GM19455 (cell line): ENCODE measurements around the gene DGLUCY.
A peak's percentile ranks its signal among the peaks of the same experiment; 100 is the strongest.
"Not testable (repeated sequence)": the region's sequence is repeated elsewhere in the genome, so short reads cannot be mapped to it uniquely, and the experiment has no call there.

ENCODE experiments used
- ATAC-seq: cut with Tn5 transposase; IDR thresholded peaks from one replicate; pipeline ENCODE4 v1.9.1; 2021; ENCODE audit not compliant: unreplicated experiment

DGLUCY gene

DNA sequence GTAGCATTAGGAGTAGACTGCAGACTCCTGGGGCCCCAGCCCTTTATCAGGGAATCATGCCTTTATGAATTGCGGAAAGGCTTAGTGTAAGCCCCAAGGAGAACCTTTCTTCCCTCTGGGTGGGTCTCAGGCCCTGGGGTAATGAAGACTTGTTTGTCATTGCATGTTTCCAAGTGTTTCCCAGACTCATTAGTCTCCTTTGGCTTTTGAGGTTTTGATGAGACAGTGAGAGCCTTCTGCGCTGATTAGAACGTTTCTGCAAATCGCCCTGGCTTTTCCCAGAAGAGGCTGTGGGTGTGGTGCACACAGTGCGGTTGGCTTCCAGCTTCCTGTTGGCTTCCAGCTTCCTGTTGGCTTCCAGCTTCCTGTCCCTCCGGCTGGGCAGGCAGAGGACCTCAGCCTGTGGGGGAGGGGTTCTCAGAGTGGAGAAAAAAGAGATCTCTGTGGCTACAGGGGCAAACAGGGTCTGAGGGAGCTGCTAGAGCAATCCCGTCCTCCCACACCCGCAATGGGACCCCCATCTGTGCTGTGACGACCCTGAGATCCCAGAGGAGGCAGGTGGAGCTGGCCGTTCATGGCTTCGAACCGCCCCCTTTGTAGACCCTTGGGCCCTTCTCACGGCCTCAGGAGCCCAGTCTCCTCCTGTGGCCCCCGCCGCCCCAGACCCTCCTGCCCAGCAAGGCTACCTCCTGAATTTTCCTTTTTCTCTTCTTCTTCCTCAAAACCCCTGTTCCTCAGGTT lies 88.5 kb downstream of the DGLUCY start:
- ATAC-seq: no peak

DNA sequence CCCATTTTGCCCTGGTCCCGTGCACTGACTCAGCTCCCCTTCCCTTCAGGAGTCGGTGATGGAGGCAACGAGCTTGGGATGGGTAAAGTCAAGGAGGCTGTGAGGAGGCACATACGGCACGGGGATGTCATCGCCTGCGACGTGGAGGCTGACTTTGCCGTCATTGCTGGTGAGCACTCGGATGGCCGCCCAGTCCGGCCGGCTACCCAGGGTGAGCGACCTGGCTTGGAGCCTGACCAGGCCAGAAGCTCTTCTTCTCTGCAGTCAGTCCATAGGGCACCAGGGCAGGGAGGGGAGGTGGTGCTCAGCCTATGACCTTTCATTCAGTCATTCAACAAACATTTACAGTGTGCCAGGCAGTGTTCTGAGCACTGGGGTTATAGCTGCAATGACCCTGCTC lies 90.8 kb downstream of the DGLUCY start:
- no peak for ATAC-seq

- ATAC-seq: no peak
Observed at GRCh38 chr14:91205459-91205858, 91.6 kb downstream of the DGLUCY start.

GRCh38 chr14:91207008-91207407 lies 93.1 kb downstream of the DGLUCY start:
- ATAC-seq: no peak

DNA sequence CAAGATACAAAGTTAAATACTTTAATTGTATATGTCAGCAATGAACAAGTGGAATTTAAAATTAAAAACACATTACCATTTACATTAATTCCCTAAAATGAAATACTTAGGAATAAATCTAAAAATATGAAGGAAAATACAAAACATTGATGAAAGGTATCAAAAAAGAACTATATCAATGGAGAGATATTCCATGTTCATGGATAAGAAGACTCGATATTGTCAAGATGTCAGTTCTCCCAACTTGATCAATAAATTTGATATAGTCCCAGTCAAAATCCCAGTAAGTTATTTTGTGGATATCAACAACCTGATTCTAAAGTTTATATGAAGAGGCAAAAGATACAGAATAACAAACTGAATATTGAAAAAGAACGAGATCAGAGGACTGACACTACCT lies 97.1 kb downstream of the DGLUCY start:
- no peak for ATAC-seq

GRCh38 chr14:91214306-91214705 lies 100.4 kb downstream of the DGLUCY start:
- ATAC-seq: no peak

DNA sequence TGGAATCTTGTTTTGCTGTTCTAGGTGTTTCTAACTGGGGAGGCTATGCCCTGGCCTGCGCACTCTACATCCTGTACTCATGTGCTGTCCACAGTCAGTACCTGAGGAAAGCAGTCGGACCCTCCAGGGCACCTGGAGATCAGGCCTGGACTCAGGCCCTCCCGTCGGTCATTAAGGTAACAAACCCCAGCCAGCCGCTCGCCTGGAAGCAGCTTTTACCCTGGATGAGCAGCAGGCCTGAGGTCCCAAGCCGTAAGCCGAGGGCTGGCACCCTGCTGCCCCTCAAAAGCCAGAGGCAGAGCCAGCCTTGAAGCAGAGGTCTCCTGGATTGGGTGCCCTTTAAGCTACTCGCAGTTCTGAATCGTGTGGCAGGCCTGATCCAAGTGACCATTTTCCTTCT lies 101.5 kb downstream of the DGLUCY start:
- no peak for ATAC-seq

- ATAC-seq: no peak
Observed at GRCh38 chr14:91216731-91217226, 102.9 kb downstream of the DGLUCY start.

DNA sequence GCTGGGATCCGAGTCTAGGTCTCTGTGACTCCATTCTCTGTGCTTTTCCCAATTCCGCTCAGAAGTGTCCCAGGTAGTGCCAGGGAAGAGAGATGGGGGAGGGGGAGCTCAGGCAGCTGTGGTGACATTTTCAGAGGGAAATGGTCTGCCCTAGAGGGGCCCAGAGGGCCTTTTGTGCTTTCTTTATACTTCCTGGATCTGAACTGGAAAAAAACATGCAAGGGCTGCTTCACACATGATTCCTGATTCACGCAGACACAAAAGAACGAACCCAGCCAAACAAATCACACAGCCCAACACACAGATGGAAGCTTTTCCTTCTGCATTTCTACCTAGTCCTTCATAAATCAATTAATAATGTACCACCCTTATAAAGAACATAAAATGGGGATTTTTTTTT lies 104.1 kb downstream of the DGLUCY start:
- no peak for ATAC-seq

DNA sequence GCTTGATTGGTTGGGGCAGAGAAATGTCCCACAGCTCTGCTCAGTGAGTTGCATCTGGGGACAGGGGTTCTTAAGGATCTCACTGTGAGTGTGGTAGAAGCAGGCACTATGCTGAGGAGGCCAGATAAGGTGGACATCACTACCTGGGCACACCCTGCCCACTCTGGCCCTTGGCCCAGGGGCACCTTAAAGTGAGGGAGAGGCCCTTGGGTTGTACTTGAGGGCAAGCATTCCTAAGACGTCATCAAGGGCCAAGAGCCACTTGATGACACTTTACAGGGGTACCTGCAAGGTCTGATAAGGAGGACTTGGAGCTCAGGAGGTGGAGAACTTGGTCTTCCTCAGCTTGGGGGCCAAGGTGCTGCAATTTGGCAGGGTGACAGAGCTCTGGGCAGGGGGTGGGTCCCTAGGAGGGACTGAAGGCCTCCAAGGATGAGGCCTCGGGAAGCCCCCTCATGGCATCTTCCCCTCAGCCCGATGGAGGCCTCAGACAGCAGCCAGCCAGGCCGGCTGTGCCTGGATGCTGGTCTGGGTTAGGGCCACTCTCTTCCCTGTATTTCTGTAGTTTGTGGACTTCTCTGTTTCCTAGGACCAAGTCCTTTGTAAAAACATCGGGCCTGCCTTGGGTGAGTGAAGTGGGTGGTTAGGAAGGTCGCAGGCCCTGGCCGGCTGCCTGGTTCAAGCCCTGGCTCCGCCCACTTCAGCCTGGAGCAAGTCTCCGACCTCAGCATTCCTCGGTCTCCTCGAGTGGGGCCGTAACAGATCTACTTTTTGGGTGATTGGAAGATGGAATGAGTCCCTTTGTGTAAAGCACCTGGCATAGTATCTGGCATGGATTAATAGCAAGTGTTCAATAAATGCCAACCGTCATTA lies 105.9 kb downstream of the DGLUCY start:
- no peak for ATAC-seq

DNA sequence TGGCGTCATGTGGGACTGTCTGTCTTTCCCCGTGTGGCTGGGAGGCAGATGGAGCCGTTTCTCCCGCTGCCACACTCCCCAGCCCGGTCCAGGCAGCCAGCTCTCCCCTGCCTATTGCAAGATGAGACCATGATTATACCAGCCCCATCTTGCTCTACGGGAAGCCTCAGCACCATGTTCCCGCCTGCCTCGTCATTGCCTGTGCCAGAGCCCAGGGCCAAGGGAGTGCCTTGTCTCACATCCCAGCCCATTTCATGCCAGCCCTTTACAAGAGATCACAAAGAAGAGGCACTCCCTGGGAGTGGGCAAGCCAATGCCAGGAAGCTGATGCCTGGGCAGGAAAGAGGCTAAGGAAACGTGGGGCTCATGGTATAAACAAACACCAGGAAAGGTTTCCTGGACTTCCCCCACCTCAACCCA lies 106.7 kb downstream of the DGLUCY start:
- ATAC-seq: no peak

DNA sequence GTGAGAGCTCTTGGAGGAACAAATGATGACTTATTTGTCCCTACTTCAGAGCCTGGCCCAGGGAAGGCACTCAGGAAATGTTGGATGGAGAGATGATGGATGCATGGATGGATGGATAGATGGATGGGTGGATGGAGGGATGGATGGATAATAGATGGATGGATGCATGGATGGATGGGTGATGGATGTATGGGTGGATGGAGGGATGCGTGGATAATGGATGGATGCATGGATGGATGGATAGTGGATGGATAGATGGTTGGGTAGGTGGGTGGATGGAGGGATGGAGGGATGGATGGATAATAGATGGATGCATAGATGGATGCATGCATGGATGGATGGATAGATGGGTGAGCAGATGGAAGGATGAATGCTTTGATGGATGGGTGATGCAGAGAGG lies 107.4 kb downstream of the DGLUCY start:
- no peak for ATAC-seq

- ATAC-seq: no peak
Observed at GRCh38 chr14:91223028-91223783, 109.3 kb downstream of the DGLUCY start.

- ATAC-seq: no peak
Observed at GRCh38 chr14:91225025-91225424, 111.2 kb downstream of the DGLUCY start.

DNA sequence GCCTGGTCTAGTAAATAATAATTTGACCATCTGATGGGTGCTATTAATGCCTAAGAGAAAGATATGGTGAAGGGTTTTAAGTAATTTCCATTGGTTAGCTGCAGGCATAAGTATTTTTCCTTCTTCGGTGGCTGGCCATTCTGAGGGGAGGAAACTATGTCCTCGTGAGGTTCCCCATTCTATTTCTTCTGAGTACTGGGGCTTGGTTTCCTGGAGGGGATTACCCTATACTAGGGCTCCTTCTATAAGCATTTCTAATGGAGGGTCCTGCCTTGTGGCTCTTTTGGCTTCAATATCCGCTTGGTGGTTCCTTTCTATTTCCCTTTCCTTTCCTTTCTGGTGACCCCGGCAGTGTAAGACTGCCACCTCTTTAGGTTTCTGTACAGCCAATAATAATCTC lies 112.5 kb downstream of the DGLUCY start:
- ATAC-seq: not testable (repeated sequence)

DNA sequence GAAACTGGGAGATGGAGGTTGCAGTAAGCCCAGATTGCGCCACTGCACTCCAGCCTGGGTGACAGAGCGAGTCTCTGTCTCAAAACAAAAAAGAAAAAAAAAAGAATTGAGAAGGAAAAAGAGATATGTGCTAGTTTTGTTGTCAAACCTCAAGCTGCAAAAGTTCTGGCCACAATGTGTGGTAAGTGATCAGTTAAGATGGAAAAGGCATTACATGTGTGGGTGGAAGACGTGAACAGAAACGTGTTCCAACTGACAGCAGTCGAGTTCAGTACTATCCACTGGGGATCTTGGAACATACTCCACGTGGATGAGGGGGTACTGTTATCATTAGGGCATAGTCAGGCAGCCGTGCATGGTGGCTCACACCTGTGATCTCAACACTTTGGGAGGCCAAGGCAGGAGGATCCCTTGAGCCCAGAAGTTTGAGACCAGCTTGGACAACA lies 113.3 kb downstream of the DGLUCY start:
- no peak for ATAC-seq

- peak; percentile 71 for ATAC-seq
Observed at GRCh38 chr14:91228112-91229004, 114.5 kb downstream of the DGLUCY start.

DNA sequence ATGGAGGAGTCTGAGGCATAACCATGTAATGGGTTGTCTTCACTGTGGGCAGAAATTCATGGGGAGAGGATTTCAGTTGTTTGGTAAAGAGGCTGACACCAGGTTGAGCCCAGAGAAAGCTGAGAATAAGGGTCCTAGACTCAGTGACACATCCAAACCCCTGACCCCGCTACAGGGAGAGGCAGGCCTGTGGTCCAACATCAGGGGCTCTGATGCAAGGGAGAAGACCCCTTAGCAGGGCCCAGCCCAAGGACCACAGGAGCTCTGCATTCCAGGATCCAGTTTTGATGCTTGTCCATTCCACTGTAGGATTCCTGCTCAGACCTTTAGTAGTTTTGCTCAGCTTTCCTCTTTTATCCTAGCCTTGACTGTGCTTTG lies 115.1 kb downstream of the DGLUCY start:
- ATAC-seq: no peak

- ATAC-seq: peak; percentile 82
Observed at GRCh38 chr14:91229743-91230200, 115.9 kb downstream of the DGLUCY start.

GRCh38 chr14:91230397-91231035 lies 116.6 kb downstream of the DGLUCY start:
- no peak for ATAC-seq
